IPS-20b (cell line): ENCODE measurements around the gene IER3IP1.
A peak's percentile ranks its signal among the peaks of the same experiment; 100 is the strongest.

Experiments
- H3K27ac ChIP-seq: one replicate; pipeline ENCODE4 v1.5.1; 2013; ENCODE audit warnings: low read length
- H3K27me3 ChIP-seq: 2 replicates; pipeline ENCODE4 v1.6.1; 2013; ENCODE audit warnings: mild to moderate bottlenecking, low read length, inconsistent platforms; ENCODE audit not compliant: insufficient read depth
- H3K36me3 ChIP-seq: 2 replicates; pipeline ENCODE4 v1.6.1; 2013; ENCODE audit warnings: low read depth, mild to moderate bottlenecking, inconsistent platforms, low read length, moderate library complexity; ENCODE audit not compliant: insufficient read depth
- H3K4me1 ChIP-seq: 2 replicates; pipeline ENCODE4 v1.6.1; 2013; ENCODE audit warnings: mild to moderate bottlenecking, control low read depth, inconsistent platforms, low read length, moderate library complexity; ENCODE audit not compliant: insufficient read depth
- H3K4me3 ChIP-seq: 2 replicates; pipeline ENCODE4 v1.5.1; 2013; ENCODE audit warnings: mild to moderate bottlenecking, low read length, inconsistent platforms
- H3K9ac ChIP-seq: 2 replicates; pipeline ENCODE4 v1.6.1; 2013; ENCODE audit warnings: low read depth, mild to moderate bottlenecking, inconsistent platforms, low read length, moderate library complexity
- H3K9me3 ChIP-seq: 2 replicates; pipeline ENCODE4 v1.6.1; 2013; ENCODE audit warnings: mild to moderate bottlenecking, low read depth, low read length, inconsistent platforms; ENCODE audit not compliant: insufficient read depth

The IER3IP1 gene

GRCh38 chr18:47115205-47115604, 61.0 kb downstream of the IER3IP1 start:
- Histone ChIP-seq H3K9me3 (no peaks in the 10 kb centered on the region), H3K27ac (no peak overlapping the region), H3K36me3 (peaks cover 46% of the 10 kb centered on the region), H3K9ac (no peak overlapping the region), H3K4me1 (peaks cover 34% of the 10 kb centered on the region), H3K4me3 (no peak overlapping the region), H3K27me3 (no peaks in the 10 kb centered on the region)

GRCh38 chr18:47113796-47114540, 62.2 kb downstream of the IER3IP1 start:
- Histone ChIP-seq H3K9me3 (no peaks in the 10 kb centered on the region), H3K27ac (no peak overlapping the region), H3K9ac (no peak overlapping the region), H3K27me3 (no peaks in the 10 kb centered on the region), H3K4me3 (peak overlapping the region; percentile 25; the same call in 1 of the 2 replicates), H3K36me3 (peaks cover 36% of the 10 kb centered on the region), H3K4me1 (peaks cover 46% of the 10 kb centered on the region)

- Histone ChIP-seq H3K9me3 (no peaks in the 10 kb centered on the region), H3K27ac (no peak overlapping the region), H3K36me3 (peaks cover 54% of the 10 kb centered on the region), H3K4me1 (peaks cover 50% of the 10 kb centered on the region), H3K4me3 (no peak overlapping the region), H3K9ac (no peak overlapping the region), H3K27me3 (no peaks in the 10 kb centered on the region)
Observed at GRCh38 chr18:47110492-47111274, 65.5 kb downstream of the IER3IP1 start.

DNA sequence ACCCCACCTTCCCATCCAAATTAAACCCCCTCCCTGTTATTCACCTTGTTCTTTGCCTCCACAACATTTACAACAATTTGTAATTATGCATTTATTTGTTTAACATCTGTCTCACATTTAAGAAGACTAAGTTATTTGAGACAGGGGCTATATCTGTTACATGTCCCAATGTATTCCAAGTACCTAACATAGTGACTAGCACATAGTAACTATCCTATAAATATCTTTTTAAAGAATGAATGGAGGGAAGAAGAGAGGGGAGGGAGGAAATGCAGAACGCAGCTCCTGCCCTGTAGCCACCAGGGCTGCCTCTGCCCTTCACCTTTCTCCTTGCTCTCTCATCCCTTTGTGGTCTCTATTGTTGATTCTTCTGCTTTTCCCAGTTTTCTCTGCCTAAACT, 66.4 kb downstream of the IER3IP1 start:
- Histone ChIP-seq H3K4me3 (no peak overlapping the region), H3K36me3 (peaks cover 47% of the 10 kb centered on the region), H3K4me1 (peaks cover 40% of the 10 kb centered on the region), H3K9me3 (no peaks in the 10 kb centered on the region), H3K9ac (no peak overlapping the region), H3K27ac (no peak overlapping the region), H3K27me3 (no peaks in the 10 kb centered on the region)

GRCh38 chr18:47108998-47109405, 67.2 kb downstream of the IER3IP1 start:
- H3K27me3 ChIP-seq = no peaks in the 10 kb centered on the region
- H3K9ac ChIP-seq = no peak overlapping the region; the same call in 1 of the 2 replicates
- no peaks in the 10 kb centered on the region for H3K9me3 ChIP-seq
- H3K4me3 ChIP-seq = no peak overlapping the region
- peaks cover 48% of the 10 kb centered on the region for H3K36me3 ChIP-seq
- peaks cover 36% of the 10 kb centered on the region for H3K4me1 ChIP-seq
- no peak overlapping the region for H3K27ac ChIP-seq

- Histone ChIP-seq H3K4me1 (peaks cover 31% of the 10 kb centered on the region), H3K27ac (no peak overlapping the region), H3K9me3 (no peaks in the 10 kb centered on the region), H3K36me3 (peaks cover 48% of the 10 kb centered on the region), H3K9ac (peak overlapping the region; percentile 36; the same call in 1 of the 2 replicates), H3K27me3 (no peaks in the 10 kb centered on the region), H3K4me3 (no peak overlapping the region; the same call in 1 of the 2 replicates)
Observed at GRCh38 chr18:47108373-47108772, 67.8 kb downstream of the IER3IP1 start.
